ENCODE measurements around the gene AKR7A2. TPM values are rescaled to one million over a fixed set of nuclear protein-coding genes. Genes with fewer than 3 reads are reported as not detected.

The AKR7A2 gene
- total RNA-seq, 1 donor from 2014 or later, result 31.1 TPM

DNA sequence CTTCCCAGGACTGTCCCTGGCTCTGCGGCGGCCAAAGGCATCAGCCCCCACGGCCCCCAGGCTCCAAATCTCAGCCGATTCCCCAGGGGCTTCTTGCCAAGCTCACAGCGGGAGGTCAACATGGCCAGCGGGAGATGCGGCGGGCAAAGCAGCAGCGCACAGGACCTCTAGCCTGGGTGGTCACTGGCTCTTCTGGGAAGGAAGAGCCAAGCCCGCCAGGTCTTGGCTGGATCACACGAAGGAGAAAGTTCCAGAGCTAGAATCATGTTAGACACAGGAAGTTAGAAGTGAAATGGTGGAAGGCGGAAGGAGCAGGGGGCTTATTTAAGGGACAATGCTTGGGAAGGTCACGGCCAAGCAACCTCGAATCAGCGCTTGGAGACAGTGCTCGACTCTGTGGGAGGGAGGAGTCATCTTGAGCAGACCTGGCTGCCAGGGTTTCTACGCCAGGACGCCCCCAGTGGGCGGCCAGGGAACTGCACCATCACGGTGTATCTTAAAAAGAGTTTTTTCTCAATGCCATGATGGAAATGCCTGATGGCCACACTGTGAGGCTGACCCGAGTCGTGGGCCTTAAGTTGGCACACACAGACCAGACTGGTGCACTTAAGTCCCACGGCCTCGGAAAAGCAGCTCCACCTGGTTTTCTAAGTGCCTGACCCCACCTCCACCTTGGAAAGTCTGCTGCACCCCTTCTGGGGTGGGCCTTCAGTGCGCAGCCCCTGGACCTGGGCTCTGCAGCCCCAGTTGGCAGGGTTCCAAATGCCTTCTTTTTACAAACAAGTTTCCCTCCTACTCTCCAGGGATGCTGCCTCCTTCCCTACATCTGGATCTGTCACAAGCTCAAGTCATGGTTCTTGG lies 29.5 kb upstream of the AKR7A2 start:
- H3K9me3 Mint-ChIP-seq, result no peaks in the 10 kb centered on the region
- peak; percentile 59 for DNase-seq (ENCODE audit: low spot score)
- H3K27ac Mint-ChIP-seq, result peak overlapping the region; percentile 34
- peaks cover 10% of the 10 kb centered on the region for H3K4me1 Mint-ChIP-seq (ENCODE audit: low read depth)
- H3K4me3 Mint-ChIP-seq, result no peak overlapping the region
- H3K27me3 Mint-ChIP-seq (ENCODE audit: insufficient read depth), result no peaks in the 10 kb centered on the region
- intact Hi-C loops (cut with micrococcal nuclease), result loop anchor here (1.0 kb wide), 2 partner anchors 29 to 312 kb away; partner anchors contain the start of genes AKR7A2 and SLC66A1
- H3K36me3 Mint-ChIP-seq (ENCODE audit: low read depth), result peaks cover 24% of the 10 kb centered on the region

DNA sequence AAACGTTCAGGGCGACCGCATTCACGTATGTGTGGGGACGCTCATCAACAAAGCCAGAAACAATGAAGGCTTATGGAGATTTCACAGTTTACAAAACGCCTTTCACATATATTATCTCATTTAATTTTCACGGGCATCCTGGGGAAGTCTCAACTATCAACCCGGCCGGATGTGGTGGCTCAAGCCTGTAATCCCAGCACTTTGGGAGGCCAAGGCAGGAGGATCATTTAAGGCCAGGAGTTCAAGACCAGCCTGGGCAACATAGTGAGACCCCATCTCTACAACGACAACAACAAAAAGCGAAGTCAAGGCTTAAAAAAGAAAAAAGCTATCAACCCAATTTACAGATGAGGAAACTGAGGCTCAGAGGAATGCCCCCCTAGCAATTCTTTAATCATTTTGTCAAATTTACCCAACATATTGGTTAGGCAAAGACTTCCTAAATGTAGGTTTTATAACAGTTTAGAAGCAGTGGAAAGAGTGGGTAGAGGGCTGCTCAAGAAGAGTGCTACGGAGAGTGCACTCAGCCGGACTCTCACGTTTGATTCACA lies 28.5 kb upstream of the AKR7A2 start:
- H3K9me3 Mint-ChIP-seq, result no peaks in the 10 kb centered on the region
- H3K27ac Mint-ChIP-seq, result no peak overlapping the region
- intact Hi-C loops (cut with micrococcal nuclease), result no loop called here
- H3K4me3 Mint-ChIP-seq, result no peak overlapping the region
- peaks cover 24% of the 10 kb centered on the region for H3K36me3 Mint-ChIP-seq (ENCODE audit: low read depth)
- H3K27me3 Mint-ChIP-seq (ENCODE audit: insufficient read depth), result no peaks in the 10 kb centered on the region
- peaks cover 14% of the 10 kb centered on the region for H3K4me1 Mint-ChIP-seq (ENCODE audit: low read depth)
- DNase-seq (ENCODE audit: low spot score), result no peak

DNA sequence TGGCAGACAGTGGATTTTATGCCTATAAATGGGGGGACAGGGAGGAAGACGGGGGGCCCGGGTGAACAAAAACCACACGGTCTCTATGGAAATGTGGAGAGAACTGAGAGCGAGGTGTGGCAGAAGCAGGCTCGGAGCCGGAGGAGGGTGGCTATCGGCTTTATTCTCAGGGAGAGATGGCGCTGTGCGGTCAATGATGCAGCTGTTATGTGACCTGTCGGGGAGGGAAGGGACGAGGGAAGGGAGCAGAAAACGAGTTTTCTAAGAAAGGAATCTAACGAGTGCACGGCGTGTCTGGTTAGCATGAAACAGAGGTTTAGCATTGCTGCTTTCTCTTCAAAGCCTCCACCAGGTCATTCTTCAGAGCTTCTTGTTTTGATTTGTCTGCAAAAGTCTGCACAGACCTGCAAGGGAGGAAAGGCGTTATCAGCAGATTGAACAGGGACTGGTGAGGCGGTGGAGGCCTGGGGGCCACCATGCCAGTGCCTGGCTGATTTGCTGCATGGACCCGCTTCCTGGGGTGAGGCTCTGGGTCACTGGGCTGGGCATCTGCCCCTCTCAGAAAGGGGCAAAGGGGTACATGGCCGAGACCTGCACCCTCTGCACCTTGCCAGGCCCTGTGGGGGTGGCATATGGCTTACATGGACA lies 27.4 kb upstream of the AKR7A2 start:
- peaks cover 20% of the 10 kb centered on the region for H3K36me3 Mint-ChIP-seq (ENCODE audit: low read depth)
- H3K27ac Mint-ChIP-seq, result no peak overlapping the region
- intact Hi-C loops (cut with micrococcal nuclease), result no loop called here

DNA sequence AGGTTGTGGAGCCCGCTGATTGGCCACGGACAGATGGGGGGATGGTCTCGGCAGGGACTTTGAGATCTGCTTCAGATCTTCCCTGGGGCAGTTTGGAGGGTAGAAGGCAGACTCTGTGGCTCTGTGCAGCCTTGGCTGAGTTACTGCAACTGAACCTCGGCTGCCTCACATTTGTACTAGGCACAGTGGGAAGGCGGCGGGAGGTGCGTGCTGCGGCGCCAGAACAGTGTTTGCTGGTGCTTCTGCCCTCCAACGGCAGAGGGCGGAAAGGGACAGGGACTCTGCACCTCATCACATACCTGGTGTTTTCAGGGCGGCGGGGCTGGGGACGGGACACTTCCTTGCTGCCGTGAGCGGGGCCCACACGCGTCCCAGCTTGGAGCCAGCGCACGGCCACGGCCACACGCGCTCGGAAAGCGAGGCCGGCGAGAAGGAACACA lies 26.4 kb upstream of the AKR7A2 start:
- Mint-ChIP-seq H3K4me3 (no peak overlapping the region), H3K27me3 (ENCODE audit: insufficient read depth) (no peaks in the 10 kb centered on the region), H3K27ac (no peak overlapping the region), H3K9me3 (no peaks in the 10 kb centered on the region), H3K4me1 (ENCODE audit: low read depth) (peaks cover 14% of the 10 kb centered on the region), H3K36me3 (ENCODE audit: low read depth) (peaks cover 18% of the 10 kb centered on the region)
- no peak for DNase-seq (ENCODE audit: low spot score)
- intact Hi-C loops (cut with micrococcal nuclease), result no loop called here

More for the DNA sequence above, 27.4 kb upstream of the AKR7A2 start:
- no peak for DNase-seq (ENCODE audit: low spot score)
- no peak overlapping the region for H3K4me3 Mint-ChIP-seq
- H3K27me3 Mint-ChIP-seq (ENCODE audit: insufficient read depth), result no peaks in the 10 kb centered on the region
- H3K4me1 Mint-ChIP-seq (ENCODE audit: low read depth), result peaks cover 14% of the 10 kb centered on the region
- H3K9me3 Mint-ChIP-seq, result no peaks in the 10 kb centered on the region

DNA sequence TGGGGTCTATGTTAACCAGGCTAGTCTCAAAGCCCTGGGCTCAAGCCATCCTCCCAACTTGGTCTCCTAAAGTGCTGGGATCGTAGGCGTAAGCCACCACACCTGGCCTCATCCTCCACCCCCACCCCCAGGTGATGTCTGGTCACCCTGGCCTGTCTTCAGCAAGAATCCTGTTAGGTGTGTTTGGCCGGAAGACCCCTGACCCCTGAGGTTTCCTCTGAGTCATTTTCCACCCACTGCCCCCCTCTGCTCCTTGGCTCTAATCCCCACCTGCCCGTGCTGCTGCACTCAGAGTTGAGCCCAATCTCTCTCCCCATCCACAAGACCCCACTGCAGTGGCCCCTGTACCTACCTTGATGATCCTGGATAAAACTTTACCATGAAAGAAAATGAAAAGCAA lies 25.3 kb upstream of the AKR7A2 start:
- Mint-ChIP-seq H3K4me1 (ENCODE audit: low read depth) (peaks cover 14% of the 10 kb centered on the region), H3K27me3 (ENCODE audit: insufficient read depth) (no peaks in the 10 kb centered on the region), H3K9me3 (no peaks in the 10 kb centered on the region), H3K36me3 (ENCODE audit: low read depth) (peaks cover 15% of the 10 kb centered on the region), H3K27ac (peak overlapping the region; percentile 58), H3K4me3 (no peak overlapping the region)
- no peak for DNase-seq (ENCODE audit: low spot score)
- intact Hi-C loops (cut with micrococcal nuclease), result no loop called here

DNA sequence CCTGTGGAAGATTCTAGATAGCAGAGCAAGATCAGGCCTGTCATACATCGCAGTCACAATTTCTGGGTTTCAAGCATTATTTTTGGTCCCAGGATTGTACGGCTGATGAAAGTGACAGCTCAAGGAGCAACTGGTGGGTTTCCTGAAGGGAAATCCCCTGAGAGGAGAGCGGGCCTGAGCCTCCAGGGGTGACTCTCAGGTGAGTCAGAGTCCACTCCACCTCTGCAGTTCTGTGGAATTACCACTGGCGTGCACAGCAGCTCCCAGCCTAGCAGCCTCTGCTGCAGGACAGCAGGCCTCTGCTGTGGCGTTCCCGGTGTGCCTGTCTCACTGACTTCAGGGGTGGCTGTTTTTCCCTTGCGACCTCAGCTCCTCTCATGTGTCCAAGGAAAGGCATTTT lies 24.6 kb upstream of the AKR7A2 start:
- intact Hi-C loops (cut with micrococcal nuclease), result no loop called here
- Mint-ChIP-seq H3K4me1 (ENCODE audit: low read depth) (peaks cover 10% of the 10 kb centered on the region), H3K4me3 (no peak overlapping the region), H3K27ac (peak overlapping the region; percentile 70), H3K9me3 (no peaks in the 10 kb centered on the region), H3K27me3 (ENCODE audit: insufficient read depth) (no peaks in the 10 kb centered on the region), H3K36me3 (ENCODE audit: low read depth) (peaks cover 15% of the 10 kb centered on the region)
- no peak for DNase-seq (ENCODE audit: low spot score)

DNA sequence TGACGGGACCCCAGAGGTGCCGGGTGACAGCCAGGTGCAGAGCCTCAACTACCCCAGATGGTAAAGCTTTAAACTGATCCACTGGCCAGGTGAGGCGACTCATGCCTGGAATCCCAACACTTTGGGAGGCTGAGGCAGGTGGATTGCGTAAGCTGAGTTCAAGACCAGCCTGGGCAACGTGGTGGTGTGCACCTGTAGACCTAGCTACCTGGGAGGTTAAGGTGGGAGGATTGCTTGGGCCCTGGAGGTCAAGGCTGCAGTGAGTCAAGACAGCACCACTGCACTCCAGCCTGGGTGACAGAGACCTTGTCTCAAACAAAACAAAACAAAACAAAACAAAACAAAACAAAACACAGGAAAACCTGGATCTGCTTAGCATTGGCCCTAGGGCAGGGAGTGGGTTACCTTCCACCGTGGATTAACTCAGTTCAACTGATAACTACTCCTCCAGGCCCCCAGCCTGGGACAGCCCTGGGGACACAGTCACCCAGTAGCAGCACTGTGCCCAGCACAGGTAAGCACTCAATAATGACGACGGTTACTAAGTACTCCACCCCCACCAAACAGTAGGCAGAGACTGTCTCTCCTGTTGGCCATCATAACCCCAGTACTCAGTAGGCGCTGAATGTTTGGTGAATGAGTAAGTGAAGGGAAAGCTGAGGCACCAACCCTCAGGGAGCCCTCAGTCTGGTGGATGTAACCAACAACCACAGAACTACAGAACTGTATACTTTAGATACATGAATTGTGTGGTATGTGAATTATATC lies 21.8 kb upstream of the AKR7A2 start:
- Mint-ChIP-seq H3K4me3 (no peak overlapping the region), H3K9me3 (no peaks in the 10 kb centered on the region), H3K36me3 (ENCODE audit: low read depth) (peaks cover 11% of the 10 kb centered on the region), H3K4me1 (ENCODE audit: low read depth) (peaks cover 10% of the 10 kb centered on the region), H3K27me3 (ENCODE audit: insufficient read depth) (no peaks in the 10 kb centered on the region), H3K27ac (peak overlapping the region; percentile 29)
- DNase-seq (ENCODE audit: low spot score), result no peak
- intact Hi-C loops (cut with micrococcal nuclease), result no loop called here

DNA sequence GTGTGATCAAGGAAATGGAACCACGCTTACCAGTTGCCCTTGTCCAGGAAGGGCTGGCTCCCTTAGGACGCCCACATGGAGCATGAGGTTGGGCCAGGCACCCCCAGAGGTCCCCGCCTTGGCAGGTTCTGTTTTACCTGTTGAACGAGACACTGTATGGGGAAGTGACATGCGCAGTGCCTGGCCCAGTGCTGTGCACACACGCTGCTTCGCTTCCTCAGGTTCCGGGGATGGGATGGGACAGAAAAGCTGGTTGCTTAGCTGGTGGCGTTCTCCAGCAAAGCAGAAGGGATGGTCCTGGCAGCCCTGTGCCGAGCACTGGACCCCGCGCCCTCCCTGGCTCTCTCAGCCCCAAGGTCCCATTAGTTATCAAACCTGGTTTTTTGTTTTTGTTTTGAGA lies 20.9 kb upstream of the AKR7A2 start:
- no peaks in the 10 kb centered on the region for H3K27me3 Mint-ChIP-seq (ENCODE audit: insufficient read depth)
- intact Hi-C loops (cut with micrococcal nuclease), result no loop called here
- DNase-seq (ENCODE audit: low spot score), result no peak
- no peak overlapping the region for H3K4me3 Mint-ChIP-seq
- no peaks in the 10 kb centered on the region for H3K9me3 Mint-ChIP-seq
- H3K4me1 Mint-ChIP-seq (ENCODE audit: low read depth), result peaks cover 10% of the 10 kb centered on the region
- peaks cover 4% of the 10 kb centered on the region for H3K36me3 Mint-ChIP-seq (ENCODE audit: low read depth)
- no peak overlapping the region for H3K27ac Mint-ChIP-seq

DNA sequence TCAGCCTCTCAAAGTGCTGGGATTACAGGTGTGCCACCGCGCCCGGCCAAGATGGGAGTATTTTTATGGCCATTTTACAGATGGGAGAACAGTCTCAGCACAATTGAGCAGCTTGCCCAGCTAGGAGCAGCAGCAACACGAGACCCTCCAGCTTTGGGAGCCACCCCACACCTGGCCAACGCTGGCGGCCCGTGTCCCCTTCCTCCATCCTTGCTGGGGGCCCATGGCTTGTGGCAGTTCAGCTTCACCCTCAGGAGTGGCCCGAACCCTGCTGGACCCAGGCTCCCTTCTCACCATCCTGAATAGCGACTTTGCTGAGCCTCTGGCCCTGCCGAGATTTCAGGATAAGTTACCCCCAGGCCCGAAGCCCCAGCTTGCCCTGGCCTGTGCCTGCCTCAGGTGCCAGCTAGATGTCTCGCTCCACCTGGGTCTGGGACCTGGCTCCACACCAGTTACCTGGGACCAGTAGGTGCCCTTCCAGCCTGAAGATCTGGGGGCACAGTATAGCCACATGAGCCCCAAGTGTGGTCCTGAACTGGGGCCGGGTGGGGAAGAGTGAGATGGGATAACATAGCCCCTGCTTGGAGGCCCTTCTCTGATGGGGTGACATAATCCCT lies 19.4 kb upstream of the AKR7A2 start:
- H3K9me3 Mint-ChIP-seq, result no peaks in the 10 kb centered on the region
- no peak overlapping the region for H3K4me3 Mint-ChIP-seq
- no peaks in the 10 kb centered on the region for H3K27me3 Mint-ChIP-seq (ENCODE audit: insufficient read depth)
- H3K36me3 Mint-ChIP-seq (ENCODE audit: low read depth), result no peaks in the 10 kb centered on the region
- H3K27ac Mint-ChIP-seq, result no peak overlapping the region
- H3K4me1 Mint-ChIP-seq (ENCODE audit: low read depth), result peaks cover 3% of the 10 kb centered on the region
- no peak for DNase-seq (ENCODE audit: low spot score)
- intact Hi-C loops (cut with micrococcal nuclease), result no loop called here

DNA sequence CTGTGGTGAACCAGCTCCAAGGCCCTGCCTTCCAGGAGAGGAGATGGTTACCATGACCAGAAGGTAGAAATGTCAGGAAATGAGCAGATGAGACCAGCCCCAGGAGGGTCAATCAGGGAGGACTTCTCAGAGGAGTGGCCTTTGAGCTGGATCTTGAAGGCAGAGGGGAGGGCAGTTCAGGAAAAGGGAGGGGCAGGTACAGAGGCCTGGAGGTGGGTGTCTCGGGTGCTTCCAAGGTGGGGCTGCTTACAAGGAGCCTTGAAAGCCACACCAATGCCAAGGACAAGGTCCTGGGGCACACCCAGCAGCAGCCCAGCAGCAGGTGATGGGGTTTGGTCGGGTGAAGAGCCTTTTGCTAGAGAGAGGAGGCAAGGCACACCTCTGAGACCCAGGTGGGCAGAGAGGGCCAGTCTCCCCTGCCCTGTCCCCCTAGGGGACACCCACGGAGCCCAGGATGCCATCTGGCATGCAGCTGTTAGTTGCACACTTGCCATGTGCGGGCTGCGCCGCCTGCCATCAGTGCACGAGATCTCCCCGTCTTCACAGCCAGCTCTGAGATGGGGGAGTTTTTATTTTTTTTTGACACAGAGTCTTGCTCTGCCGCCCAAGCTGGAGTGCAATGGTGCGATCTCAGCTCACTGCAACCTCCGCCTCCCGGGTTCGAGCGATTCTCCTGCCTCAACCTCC lies 18.6 kb upstream of the AKR7A2 start:
- peak overlapping the region; percentile 29 for H3K27ac Mint-ChIP-seq

DNA sequence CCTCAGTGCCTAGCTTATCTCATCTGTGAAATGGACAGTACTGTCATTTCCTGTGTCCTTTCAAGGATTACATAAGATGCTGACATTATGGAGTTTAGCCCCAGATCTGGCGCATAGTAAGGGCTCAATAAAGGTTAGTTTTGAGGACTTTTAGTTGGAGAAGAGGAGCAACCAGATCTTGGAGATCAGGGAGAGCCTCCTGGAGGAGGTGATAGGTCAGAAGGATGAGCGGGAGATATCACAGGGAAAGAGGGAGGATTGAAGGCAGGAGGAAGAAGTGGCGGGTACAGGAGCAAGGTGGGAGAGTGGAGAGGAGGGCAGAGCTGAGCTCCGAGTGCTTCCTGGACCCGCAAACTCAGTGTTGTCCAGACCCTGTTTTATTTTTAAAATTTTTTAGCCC lies 17.7 kb upstream of the AKR7A2 start:
- intact Hi-C loops (cut with micrococcal nuclease), result no loop called here
- Mint-ChIP-seq H3K9me3 (no peaks in the 10 kb centered on the region), H3K27me3 (ENCODE audit: insufficient read depth) (no peaks in the 10 kb centered on the region), H3K36me3 (ENCODE audit: low read depth) (no peaks in the 10 kb centered on the region), H3K27ac (no peak overlapping the region), H3K4me1 (ENCODE audit: low read depth) (no peaks in the 10 kb centered on the region), H3K4me3 (no peak overlapping the region)
- DNase-seq (ENCODE audit: low spot score), result no peak

More for the DNA sequence above, 18.6 kb upstream of the AKR7A2 start:
- intact Hi-C loops (cut with micrococcal nuclease), result no loop called here
- DNase-seq (ENCODE audit: low spot score), result no peak
- Mint-ChIP-seq H3K27me3 (ENCODE audit: insufficient read depth) (no peaks in the 10 kb centered on the region), H3K4me1 (ENCODE audit: low read depth) (no peaks in the 10 kb centered on the region), H3K4me3 (no peak overlapping the region), H3K36me3 (ENCODE audit: low read depth) (no peaks in the 10 kb centered on the region), H3K9me3 (no peaks in the 10 kb centered on the region)

DNA sequence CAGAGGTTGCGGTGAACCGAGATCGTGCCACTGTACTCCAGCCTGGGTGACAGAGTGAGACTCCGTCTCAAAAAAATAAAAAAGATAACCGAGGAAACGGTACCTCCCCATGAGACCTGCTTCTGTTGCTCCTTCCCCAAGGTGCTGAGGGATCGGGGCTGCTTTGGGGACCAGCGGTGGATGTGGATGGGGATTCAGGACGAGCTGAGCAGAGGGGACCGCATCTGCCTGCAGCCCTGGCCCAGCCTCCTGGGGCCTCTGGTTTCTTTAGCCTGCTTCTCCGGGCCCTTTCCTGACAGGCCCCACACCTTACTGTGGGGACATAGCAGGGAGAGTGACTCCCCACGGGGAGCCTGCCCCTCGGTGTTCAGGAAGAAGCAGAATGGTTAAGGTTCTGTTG lies 17.2 kb upstream of the AKR7A2 start:
- intact Hi-C loops (cut with micrococcal nuclease), result no loop called here
- no peaks in the 10 kb centered on the region for H3K36me3 Mint-ChIP-seq (ENCODE audit: low read depth)
- no peak overlapping the region for H3K4me3 Mint-ChIP-seq
- no peaks in the 10 kb centered on the region for H3K27me3 Mint-ChIP-seq (ENCODE audit: insufficient read depth)
- no peak overlapping the region for H3K27ac Mint-ChIP-seq
- no peaks in the 10 kb centered on the region for H3K4me1 Mint-ChIP-seq (ENCODE audit: low read depth)
- no peak for DNase-seq (ENCODE audit: low spot score)
- no peaks in the 10 kb centered on the region for H3K9me3 Mint-ChIP-seq
